Measurements from ENCODE around the gene SLC23A3.

Gene SLC23A3

DNA sequence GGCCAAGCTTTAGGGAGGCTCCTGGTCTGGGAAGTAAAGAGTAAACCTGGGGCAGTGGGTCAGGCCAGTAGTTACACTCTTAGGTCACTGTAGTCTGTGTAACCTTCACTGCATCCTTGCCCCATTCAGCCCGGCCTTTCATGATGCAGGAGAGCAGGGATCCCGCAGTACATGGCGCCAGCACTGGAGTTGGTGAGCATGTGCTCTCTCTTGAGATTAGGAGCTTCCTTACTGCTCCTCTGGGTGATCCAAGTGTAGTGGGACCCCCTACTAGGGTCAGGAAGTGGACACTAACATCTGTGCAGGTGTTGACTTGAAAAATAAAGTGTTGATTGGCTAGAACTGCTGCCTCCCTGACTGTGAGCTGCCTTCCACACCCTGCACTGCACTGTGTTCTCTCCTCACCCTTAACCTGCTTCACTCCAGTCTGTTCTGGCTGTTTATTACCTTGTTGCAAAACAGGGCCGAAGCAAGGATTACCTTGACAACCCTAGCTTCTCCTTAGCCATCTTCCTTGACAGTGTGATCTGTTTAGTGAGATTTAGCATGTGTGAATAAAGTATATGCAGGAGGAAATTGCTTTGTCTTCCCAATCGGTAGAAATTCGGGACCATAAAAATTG lies 13.4 kb upstream of the SLC23A3 start:
- no peak for DNase-seq (ENCODE audit: low spot score in 2 of 2)
- ATAC-seq: no peak
- Mint-ChIP-seq H3K9me3 (no peaks in the 10 kb centered on the region), H3K36me3 (peaks cover 77% of the 10 kb centered on the region), H3K4me3 (no peak overlapping the region), H3K4me1 (peaks cover 49% of the 10 kb centered on the region), H3K27ac (peak overlapping the region; percentile 99)

DNA sequence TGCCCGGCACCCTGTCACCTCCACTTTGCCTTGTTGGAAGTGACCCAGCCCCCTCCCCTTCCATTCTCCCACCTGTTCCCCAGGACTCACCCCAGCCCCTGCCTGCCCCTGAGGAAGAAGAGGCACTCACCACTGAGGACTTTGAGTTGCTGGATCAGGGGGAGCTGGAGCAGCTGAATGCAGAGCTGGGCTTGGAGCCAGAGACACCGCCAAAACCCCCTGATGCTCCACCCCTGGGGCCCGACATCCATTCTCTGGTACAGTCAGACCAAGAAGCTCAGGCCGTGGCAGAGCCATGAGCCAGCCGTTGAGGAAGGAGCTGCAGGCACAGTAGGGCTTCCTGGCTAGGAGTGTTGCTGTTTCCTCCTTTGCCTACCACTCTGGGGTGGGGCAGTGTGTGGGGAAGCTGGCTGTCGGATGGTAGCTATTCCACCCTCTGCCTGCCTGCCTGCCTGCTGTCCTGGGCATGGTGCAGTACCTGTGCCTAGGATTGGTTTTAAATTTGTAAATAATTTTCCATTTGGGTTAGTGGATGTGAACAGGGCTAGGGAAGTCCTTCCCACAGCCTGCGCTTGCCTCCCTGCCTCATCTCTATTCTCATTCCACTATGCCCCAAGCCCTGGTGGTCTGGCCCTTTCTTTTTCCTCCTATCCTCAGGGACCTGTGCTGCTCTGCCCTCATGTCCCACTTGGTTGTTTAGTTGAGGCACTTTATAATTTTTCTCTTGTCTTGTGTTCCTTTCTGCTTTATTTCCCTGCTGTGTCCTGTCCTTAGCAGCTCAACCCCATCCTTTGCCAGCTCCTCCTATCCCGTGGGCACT lies 12.7 kb upstream of the SLC23A3 start:
- Mint-ChIP-seq H3K36me3 (peaks cover 81% of the 10 kb centered on the region), H3K27ac (peak overlapping the region; percentile 99), H3K9me3 (no peaks in the 10 kb centered on the region), H3K4me3 (no peak overlapping the region), H3K4me1 (peaks cover 50% of the 10 kb centered on the region)
- no peak for ATAC-seq
- no peak for DNase-seq (ENCODE audit: low spot score in 2 of 2)

DNA sequence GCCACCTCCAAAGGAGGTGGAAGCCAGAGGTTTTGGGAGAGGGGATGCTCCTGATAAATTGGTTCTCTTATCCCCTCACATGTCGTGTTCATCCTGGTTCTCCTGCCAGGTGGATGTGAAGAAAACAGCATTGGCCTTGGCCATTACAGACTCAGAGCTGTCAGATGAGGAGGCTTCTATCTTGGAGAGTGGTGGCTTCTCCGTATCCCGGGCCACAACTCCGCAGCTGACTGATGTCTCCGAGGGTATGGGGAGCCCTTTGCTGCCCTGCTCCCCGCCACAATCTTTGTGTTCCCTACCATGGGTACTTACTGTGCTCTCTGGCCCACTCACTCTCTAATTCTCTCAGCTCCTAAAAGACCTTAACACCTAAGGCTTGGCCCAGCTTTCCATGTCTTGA lies 11.7 kb upstream of the SLC23A3 start:
- no peak for ATAC-seq
- peaks cover 48% of the 10 kb centered on the region for H3K4me1 Mint-ChIP-seq
- H3K9me3 Mint-ChIP-seq: no peaks in the 10 kb centered on the region
- DNase-seq (ENCODE audit: low spot score in 2 of 2): no peak
- no peak overlapping the region for H3K4me3 Mint-ChIP-seq
- H3K27ac Mint-ChIP-seq: peak overlapping the region; percentile 99
- H3K36me3 Mint-ChIP-seq: peaks cover 87% of the 10 kb centered on the region

DNA sequence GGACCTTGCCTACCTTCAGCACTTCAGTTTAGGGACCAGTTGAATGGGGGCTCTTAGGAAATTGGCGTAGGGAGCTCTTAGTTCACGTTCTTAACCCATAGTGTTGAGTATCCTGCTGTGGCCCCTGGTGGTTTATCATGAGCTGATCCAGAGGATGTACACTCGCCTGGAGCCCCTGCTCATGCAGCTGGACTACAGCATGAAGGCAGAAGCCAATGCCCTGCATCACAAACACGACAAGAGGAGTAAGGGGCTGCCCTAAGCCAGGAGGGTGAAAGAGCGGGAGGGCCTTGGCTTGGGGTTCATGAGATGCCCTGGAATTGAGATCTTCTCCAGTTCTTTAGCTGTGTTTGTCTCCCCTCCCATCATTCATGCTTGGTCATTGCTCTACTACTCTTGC lies 11.1 kb upstream of the SLC23A3 start:
- Mint-ChIP-seq H3K36me3 (peaks cover 84% of the 10 kb centered on the region), H3K9me3 (no peaks in the 10 kb centered on the region), H3K4me3 (no peak overlapping the region), H3K4me1 (peaks cover 48% of the 10 kb centered on the region), H3K27ac (peak overlapping the region; percentile 99)
- DNase-seq (ENCODE audit: low spot score in 2 of 2): no peak
- no peak for ATAC-seq

DNA sequence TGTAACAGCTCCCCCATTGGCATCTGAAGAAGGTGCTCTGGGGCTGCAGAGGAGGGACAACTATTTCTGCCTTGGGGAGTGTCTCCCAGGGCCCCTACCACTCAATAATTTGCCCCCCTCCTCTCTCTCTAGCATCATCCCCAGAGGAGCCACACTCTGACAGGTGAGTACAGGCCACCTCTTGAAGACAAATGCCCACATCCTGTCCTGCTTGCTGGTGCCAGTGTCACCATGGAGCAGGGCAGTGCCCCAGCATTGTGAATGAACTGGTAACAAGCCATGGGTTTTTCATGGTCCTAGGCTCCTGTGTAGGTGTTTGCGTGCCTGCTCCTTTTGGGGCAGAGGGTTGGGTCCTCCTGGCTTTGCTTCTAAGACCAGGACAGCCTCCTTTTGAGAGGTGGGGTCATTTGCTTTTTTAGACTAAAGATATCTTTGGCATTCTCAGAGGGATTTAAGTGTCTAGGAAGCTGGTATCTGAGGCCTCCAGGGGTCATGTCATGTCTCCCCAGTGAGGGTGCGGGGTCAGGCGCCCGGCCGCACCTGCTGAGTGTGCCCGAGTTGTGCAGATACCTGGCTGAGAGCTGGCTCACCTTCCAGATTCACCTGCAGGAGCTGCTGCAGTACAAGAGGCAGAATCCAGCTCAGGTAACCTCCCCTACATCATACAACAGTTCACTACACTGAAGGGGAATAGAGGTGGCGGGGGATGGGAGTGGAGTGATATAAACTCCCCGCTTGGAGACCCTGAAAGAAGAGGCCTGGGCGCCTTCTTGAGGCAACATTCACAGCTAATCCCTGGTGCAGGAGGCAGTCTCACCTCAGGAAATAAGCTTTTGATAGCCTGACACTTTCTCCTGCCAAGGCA lies 10.0 kb upstream of the SLC23A3 start:
- H3K4me3 Mint-ChIP-seq: peak overlapping the region; percentile 96
- H3K36me3 Mint-ChIP-seq: peaks cover 88% of the 10 kb centered on the region
- peak overlapping the region; percentile 99 for H3K27ac Mint-ChIP-seq
- H3K4me1 Mint-ChIP-seq: peaks cover 56% of the 10 kb centered on the region
- ATAC-seq (no peak), DNase-seq (ENCODE audit: low spot score in 2 of 2) (no peak)
- no peaks in the 10 kb centered on the region for H3K9me3 Mint-ChIP-seq

DNA sequence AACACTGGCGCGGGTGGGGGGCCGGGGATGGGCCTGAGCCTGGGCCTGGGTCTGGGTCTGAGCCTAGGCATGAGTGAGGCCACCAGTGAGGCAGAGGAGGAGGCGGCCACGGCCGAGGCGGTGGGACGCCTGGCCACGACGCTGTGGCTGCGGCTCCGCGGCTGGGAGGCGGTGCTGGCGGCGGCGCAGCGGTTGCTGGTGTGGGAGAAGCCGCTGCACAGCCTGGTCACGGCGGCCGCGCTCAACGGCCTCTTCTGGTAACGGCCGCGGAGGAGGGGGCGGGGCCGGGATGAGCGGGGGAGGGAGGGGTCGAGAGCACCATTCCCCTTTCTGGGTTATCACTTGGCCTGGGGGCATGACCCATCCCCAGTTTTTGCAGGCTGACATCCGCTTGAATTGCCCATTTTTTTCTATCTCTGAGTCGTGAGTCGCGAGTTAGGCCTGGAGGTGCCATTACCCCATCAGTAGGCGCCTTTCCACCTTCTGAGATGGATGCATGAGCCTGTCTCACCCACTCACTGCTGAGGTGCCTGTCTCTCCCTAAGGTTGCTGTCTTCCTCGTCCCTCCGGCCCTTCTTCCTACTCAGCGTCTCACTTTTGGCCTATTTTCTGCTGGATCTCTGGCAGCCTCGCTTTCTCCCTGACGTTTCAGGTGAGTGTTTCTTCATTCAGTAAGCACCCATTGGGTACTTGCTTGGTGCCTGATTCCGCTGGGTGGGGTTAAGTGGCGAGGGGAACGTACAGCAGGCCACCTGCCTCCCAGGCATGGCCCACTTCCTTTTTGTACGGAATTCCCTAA lies 8.7 kb upstream of the SLC23A3 start:
- Mint-ChIP-seq H3K36me3 (peaks cover 88% of the 10 kb centered on the region), H3K27ac (peak overlapping the region; percentile 99), H3K9me3 (no peaks in the 10 kb centered on the region), H3K4me1 (peaks cover 66% of the 10 kb centered on the region), H3K4me3 (peak overlapping the region; percentile 96)
- no peak for DNase-seq (ENCODE audit: low spot score in 2 of 2)
- ATAC-seq: no peak

DNA sequence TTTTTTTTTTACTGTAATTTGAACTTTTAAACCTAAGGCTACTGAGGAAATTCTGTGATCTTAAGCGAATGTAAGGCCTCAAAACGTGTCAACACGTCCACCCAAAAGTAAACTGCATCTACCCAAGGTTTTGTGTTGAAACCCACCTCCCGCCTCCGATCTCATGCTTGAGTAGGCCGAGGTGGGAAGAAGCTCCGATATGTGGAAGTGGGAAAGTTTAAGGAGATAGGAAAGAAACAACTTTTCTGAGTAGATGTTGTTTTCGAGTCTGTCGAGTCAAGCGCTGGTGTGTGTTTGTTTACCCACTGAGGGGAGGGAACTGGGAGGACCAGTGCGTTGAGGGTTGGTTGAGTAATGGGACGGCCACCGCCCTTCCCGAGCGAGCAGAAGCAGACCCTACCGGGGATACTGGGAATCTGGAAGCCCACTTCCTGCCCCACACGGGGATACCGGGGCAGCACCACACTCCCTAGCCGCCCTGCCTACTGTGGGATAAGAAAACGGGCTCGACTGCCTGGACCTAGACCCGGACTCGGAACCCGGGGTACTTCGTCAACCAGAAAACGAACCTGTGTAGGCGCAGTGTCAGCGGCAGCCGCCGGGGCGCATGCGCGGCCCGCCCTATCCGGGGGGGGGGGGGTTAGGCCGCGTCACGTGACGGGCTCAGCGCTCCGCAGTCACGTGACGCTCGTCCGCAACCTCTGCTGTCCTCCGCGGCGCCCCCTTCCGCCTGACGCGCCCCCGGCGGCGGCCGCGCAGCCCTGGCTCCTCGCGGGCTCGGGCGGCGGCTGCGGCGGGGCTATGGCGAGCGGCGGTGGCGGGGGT lies 7.9 kb upstream of the SLC23A3 start, which contains the start of gene RETREG2:
Gene RETREG2, plus strand, starts transcription at position 724 of the 825 bp plus-strand sequence. Its CDS starts 78 bp downstream, at position 802.
- peak; percentile 67 to 90 for DNase-seq (ENCODE audit: low spot score in 2 of 2)
- H3K4me1 Mint-ChIP-seq: peaks cover 64% of the 10 kb centered on the region
- H3K9me3 Mint-ChIP-seq: no peaks in the 10 kb centered on the region
- H3K36me3 Mint-ChIP-seq: peaks cover 88% of the 10 kb centered on the region
- H3K27ac Mint-ChIP-seq: peak within 1 kb of the TSS; percentile 99
- peak within 1 kb of the TSS; percentile 96 for H3K4me3 Mint-ChIP-seq
- ATAC-seq: peak; percentile 74

DNA sequence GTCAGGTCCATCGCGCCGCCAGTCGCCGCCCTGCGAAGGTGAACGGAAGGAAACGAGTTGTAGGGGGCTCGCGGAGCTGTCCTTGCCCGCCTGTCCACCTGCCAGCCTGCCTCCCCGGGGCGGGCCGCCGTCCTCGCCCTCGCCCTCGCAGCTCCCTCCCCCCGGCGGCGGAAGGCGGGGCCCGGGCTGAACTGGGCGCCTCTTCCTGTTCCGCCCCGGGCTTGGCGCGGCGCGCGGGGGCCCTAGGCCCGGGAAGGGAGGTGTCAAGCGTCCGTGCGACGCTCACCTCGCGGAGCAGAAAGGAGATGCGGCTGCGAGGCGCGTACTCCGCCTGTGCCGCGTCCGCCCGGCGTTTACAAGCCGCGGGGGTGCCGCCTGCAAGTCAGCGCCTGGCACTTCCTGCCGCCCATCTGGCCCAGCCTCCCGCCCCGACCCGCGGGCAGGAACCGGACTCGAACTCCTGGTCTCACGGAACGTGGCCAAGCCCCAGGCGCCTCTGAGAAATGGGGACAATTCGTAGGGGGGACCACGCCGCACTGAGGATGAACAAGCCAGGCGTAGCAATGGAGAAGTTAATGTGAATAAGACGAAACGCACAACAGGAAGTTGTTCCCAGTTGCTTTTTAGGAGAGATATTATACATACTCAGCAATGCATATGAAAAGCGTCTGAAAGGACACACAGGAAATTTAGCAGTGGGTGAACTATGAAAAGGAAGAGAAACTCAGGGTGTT lies 7.2 kb upstream of the SLC23A3 start, which contains the start of gene CNPPD1:
Gene CNPPD1, minus strand, starts transcription at position 108 of the 734 bp plus-strand sequence. Its CDS starts 97 bp downstream, at position 11.
- H3K4me3 Mint-ChIP-seq: peak within 1 kb of the TSS; percentile 96
- H3K27ac Mint-ChIP-seq: peak within 1 kb of the TSS; percentile 99
- H3K4me1 Mint-ChIP-seq: peaks cover 61% of the 10 kb centered on the region
- DNase-seq (ENCODE audit: low spot score in 2 of 2): peak; percentile 84 to 92
- peak; percentile 86 for ATAC-seq
- peaks cover 88% of the 10 kb centered on the region for H3K36me3 Mint-ChIP-seq
- H3K9me3 Mint-ChIP-seq: no peaks in the 10 kb centered on the region

DNA sequence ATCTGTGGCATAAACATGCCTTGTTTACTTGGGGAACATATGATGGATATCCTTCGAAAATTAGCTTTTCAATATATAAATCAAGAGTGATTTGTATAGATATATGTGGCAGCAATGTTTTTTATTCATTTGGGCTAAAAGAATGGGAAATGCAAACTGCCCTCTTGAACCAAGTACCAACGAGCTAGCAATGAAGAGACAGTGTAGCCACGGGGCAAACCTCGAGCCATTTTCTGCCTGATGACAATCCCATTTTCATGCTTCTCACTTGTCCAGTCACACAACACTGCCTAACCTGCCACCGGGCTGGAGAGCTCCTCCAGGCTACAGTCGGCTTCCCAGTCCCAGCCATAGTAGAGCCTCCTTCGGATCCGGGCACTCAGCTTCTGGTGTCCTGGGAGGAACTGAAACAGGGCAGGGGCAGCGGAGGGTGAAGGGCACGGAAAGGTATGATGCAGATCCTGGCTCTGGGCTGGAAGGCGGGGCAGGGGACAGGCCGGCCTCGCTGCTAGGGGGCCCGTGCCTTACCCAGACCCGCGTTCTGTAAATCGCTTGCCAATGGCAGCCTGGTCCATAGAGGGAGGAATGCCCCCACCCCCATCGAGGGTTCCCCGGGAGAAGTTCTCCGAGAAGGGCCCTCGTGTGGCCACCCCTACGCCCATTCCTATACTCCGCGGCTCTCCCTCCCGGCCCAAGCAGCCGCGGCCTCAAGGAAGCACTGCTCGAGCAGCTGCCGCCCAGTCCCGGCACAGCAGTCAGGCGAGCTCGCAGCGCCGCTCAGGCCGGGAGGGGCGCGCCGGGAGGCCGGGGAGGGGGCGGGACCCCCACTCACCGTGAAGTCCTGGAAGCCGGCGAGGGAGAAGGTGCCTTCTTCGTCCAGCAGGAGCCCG lies 6.3 kb upstream of the SLC23A3 start:
- H3K27ac Mint-ChIP-seq: peak overlapping the region; percentile 99
- peaks cover 88% of the 10 kb centered on the region for H3K36me3 Mint-ChIP-seq
- H3K4me3 Mint-ChIP-seq: peak overlapping the region; percentile 96
- no peaks in the 10 kb centered on the region for H3K9me3 Mint-ChIP-seq
- H3K4me1 Mint-ChIP-seq: peaks cover 57% of the 10 kb centered on the region
- ATAC-seq (peak; percentile 31), DNase-seq (ENCODE audit: low spot score in 2 of 2) (peak; percentile 25 to 74)

DNA sequence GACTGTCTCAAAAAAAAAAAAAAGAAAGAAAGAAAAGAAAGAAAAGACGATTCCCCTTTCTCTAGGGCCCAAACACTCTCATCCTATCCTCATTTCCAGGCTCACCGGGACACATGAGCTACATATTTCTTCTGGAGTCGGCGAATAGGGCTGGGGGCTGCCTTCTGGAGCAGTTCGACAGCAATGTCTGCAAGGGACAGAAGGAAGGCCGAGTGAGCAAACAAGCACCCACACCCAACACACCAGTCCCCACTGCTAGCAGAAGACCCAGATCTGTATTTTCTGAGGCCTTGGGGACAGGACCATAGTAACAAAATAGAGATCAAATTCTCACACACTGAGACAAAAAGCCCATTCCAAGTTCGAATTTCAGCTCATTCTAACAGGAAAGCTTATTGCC lies 5.7 kb upstream of the SLC23A3 start:
- Mint-ChIP-seq H3K4me3 (peak overlapping the region; percentile 96), H3K36me3 (peaks cover 87% of the 10 kb centered on the region), H3K9me3 (no peaks in the 10 kb centered on the region), H3K4me1 (peaks cover 54% of the 10 kb centered on the region), H3K27ac (peak overlapping the region; percentile 99)
- ATAC-seq (no peak), DNase-seq (ENCODE audit: low spot score in 2 of 2) (no peak)

DNA sequence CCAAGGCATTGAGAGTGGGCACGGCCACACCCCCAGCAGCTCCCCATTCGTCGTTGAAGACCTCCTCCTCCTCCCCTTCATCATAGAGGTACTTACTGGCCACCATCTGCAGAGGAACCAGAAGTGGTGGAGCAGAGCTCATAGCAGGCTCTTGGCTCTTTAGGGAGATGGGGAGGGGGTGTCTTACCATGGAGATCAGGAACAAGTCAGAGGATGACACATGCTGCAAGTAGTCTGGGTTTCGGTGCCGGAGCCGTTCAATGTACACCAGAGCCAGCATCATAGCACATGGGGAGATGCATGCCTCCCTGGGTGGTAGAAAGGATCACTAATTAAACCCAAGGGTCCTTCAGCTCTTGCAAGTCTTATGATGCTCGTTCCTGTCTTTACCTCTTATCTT lies 5.0 kb upstream of the SLC23A3 start:
- ATAC-seq: no peak
- Mint-ChIP-seq H3K4me3 (peak overlapping the region; percentile 96), H3K36me3 (peaks cover 87% of the 10 kb centered on the region), H3K27ac (peak overlapping the region; percentile 85), H3K4me1 (peaks cover 59% of the 10 kb centered on the region), H3K9me3 (no peaks in the 10 kb centered on the region)
- DNase-seq (ENCODE audit: low spot score in 2 of 2): no peak

DNA sequence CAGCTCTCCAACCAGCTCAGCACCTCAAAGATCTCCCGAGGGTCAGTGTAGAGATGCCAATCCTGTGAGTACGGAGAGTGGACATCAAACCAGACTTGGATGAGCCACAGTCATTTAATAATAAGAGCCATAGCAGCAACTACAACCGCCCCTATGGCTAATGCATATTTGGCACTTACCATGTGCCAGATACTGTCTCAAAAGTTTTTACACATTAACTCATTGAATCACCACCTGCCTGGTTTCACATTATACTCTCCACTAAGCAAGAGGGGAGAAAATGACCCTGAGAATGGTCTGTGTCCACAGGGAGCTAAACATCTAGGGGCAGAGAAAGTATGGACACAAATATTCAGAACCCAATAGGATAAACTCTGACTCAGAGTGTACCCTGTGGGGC lies 4.3 kb upstream of the SLC23A3 start:
- Mint-ChIP-seq H3K27ac (peak overlapping the region; percentile 85), H3K4me1 (peaks cover 61% of the 10 kb centered on the region), H3K9me3 (no peaks in the 10 kb centered on the region), H3K36me3 (peaks cover 84% of the 10 kb centered on the region), H3K4me3 (peak overlapping the region; percentile 96)
- ATAC-seq: no peak
- no peak for DNase-seq (ENCODE audit: low spot score in 2 of 2)

All from stimulated activated effector memory CD8-positive, alpha-beta T cell treated with anti-CD3 and anti-CD28 coated beads, Interleukin-12 subunit alpha, Interleukin-12 subunit beta, amount 100 ng/mL, for 72 hours (primary cell).